ENCODE measurements around the gene CHML. TPM values are rescaled to one million over a fixed set of nuclear protein-coding genes. Genes with fewer than 3 reads are reported as not detected.

Gene CHML
- total RNA-seq, 4 donors from 2014 or later, result 5.7 to 9.6 (median 6.8) TPM

GRCh38 chr1:241608379-241609033 lies 31.7 kb downstream of the CHML start:
- peaks cover 0 to 16% (median 0%) of the 10 kb centered on the region in 4 donors for H3K4me1 ChIP-seq
- no peaks in the 10 kb centered on the region for H3K9me3 ChIP-seq
- WGBS, 2 donors, result 34 to 37% methylated on average over 3 of the region's 3 CpGs
- H3K36me3 ChIP-seq, result peaks cover 0 to 3% (median 0%) of the 10 kb centered on the region in 3 donors
- no peak overlapping the region for H3K27ac ChIP-seq
- TF ChIP-seq, protein P1, sequence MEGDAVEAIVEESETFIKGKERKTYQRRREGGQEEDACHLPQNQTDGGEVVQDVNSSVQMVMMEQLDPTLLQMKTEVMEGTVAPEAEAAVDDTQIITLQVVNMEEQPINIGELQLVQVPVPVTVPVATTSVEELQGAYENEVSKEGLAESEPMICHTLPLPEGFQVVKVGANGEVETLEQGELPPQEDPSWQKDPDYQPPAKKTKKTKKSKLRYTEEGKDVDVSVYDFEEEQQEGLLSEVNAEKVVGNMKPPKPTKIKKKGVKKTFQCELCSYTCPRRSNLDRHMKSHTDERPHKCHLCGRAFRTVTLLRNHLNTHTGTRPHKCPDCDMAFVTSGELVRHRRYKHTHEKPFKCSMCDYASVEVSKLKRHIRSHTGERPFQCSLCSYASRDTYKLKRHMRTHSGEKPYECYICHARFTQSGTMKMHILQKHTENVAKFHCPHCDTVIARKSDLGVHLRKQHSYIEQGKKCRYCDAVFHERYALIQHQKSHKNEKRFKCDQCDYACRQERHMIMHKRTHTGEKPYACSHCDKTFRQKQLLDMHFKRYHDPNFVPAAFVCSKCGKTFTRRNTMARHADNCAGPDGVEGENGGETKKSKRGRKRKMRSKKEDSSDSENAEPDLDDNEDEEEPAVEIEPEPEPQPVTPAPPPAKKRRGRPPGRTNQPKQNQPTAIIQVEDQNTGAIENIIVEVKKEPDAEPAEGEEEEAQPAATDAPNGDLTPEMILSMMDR (IDR thresholded peaks at IDR 0.05), result no peak
- no peak for TF ChIP-seq EP300 (IDR thresholded peaks at IDR 0.05)
- TF ChIP-seq POLR2A (IDR thresholded peaks at IDR 0.05), result no peak
- no peak for DNase-seq (ENCODE audit: low spot score in 2 of 2)
- no peaks in the 10 kb centered on the region for H3K27me3 ChIP-seq
- no peak overlapping the region for H3K4me3 ChIP-seq

- Histone ChIP-seq H3K4me3 (no peak overlapping the region), H3K36me3 (peaks cover 0 to 3% (median 0%) of the 10 kb centered on the region in 3 donors), H3K27me3 (no peaks in the 10 kb centered on the region), H3K27ac (no peak overlapping the region), H3K4me1 (peaks cover 0 to 22% (median 0%) of the 10 kb centered on the region in 4 donors), H3K9me3 (no peaks in the 10 kb centered on the region)
- TF ChIP-seq, protein P1 (IDR thresholded peaks at IDR 0.05), result no peak
- TF ChIP-seq EP300 (IDR thresholded peaks at IDR 0.05) (no peak), POLR2A (IDR thresholded peaks at IDR 0.05) (no peak)
- no peak for DNase-seq (ENCODE audit: low spot score in 2 of 2)
Observed at GRCh38 chr1:241607497-241607896, 32.7 kb downstream of the CHML start.

DNA sequence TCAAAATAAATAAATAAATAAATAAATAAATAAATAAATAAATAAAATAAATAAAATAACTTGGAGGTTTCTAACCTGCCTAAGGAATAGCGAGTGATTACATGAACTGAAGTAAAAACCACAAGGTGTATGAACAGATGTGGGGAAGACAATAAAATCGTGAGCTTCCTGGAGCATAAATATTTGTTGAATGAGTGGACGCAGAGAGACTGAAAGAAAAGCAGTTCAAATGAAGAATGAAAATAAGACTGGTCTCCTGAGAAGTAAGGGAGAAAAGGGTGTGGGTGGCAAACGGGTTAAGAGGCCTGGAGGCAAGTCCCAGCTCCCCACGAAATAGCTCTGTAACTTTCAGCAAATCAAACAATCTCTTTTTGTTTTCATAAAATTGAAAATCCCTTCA lies 33.6 kb downstream of the CHML start:
- no peaks in the 10 kb centered on the region for H3K9me3 ChIP-seq
- H3K4me3 ChIP-seq, result no peak overlapping the region
- no peaks in the 10 kb centered on the region for H3K27me3 ChIP-seq
- DNase-seq (ENCODE audit: low spot score in 2 of 2), result no peak
- no peak overlapping the region for H3K27ac ChIP-seq
- H3K4me1 ChIP-seq, result peaks cover 0 to 18% (median 0%) of the 10 kb centered on the region in 4 donors
- H3K36me3 ChIP-seq, result peaks cover 0 to 3% (median 0%) of the 10 kb centered on the region in 3 donors
- TF ChIP-seq POLR2A (IDR thresholded peaks at IDR 0.05) (no peak), EP300 (IDR thresholded peaks at IDR 0.05) (no peak)
- TF ChIP-seq, protein P1 (IDR thresholded peaks at IDR 0.05), result no peak
- WGBS, 2 donors, result 51 to 57% methylated on average over 5 of the region's 5 CpGs

- H3K36me3 ChIP-seq, result peaks cover 0 to 3% (median 0%) of the 10 kb centered on the region in 3 donors
- TF ChIP-seq, protein P1 (IDR thresholded peaks at IDR 0.05), result no peak
- TF ChIP-seq EP300 (IDR thresholded peaks at IDR 0.05) (no peak), POLR2A (IDR thresholded peaks at IDR 0.05) (no peak)
- no peak overlapping the region for H3K27ac ChIP-seq
- no peak overlapping the region for H3K4me3 ChIP-seq
- H3K4me1 ChIP-seq, result peaks cover 0 to 18% (median 0%) of the 10 kb centered on the region in 4 donors
- DNase-seq (ENCODE audit: low spot score in 2 of 2), result no peak
- WGBS, 2 donors, result 76 to 80% methylated on average over 9 of the region's 9 CpGs
- H3K27me3 ChIP-seq, result no peaks in the 10 kb centered on the region
- no peaks in the 10 kb centered on the region for H3K9me3 ChIP-seq
Observed at GRCh38 chr1:241605146-241605805, 34.9 kb downstream of the CHML start.

DNA sequence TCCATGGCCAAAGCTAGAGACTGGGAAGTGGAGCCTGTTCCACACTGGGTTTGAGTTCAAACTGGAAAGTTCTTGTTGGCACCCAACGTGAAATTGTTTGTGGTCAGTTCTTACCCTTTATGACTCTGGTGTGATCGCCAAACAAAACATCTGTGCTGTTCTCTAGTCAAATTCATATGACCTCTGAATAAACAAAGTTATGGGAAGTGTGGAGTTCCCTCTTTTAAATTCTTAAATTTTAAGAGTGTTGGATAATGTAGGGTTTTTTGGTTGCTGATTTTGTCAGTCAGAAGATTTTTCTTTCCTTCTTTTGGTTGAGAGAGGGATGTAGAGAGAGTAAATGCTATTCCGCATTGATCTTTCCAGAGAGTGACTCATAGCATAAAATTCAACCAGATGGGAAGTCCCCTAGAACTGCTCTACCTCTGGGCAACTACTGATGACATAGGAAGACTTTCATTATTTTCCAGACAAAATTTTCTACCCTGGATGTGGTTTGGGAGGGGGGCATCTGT lies 36.4 kb downstream of the CHML start:
- peak overlapping the region in 2 of 4 donors; percentile 60 to 62 for H3K27ac ChIP-seq
- no peak overlapping the region for H3K4me3 ChIP-seq

More for the DNA sequence above, 36.4 kb downstream of the CHML start:
- Histone ChIP-seq H3K9me3 (no peaks in the 10 kb centered on the region), H3K36me3 (peaks cover 0 to 3% (median 0%) of the 10 kb centered on the region in 3 donors), H3K27me3 (no peaks in the 10 kb centered on the region), H3K4me1 (peaks cover 0 to 18% (median 0%) of the 10 kb centered on the region in 4 donors)
- peak in 1 of 2 donors; percentile 41 for TF ChIP-seq EP300 (IDR thresholded peaks at IDR 0.05)
- TF ChIP-seq POLR2A (IDR thresholded peaks at IDR 0.05), result no peak
- TF ChIP-seq, protein P1 (IDR thresholded peaks at IDR 0.05), result no peak
- peak in 1 of 2 donors; percentile 25 for DNase-seq (ENCODE audit: low spot score in 2 of 2)
- WGBS, 2 donors, result 38 to 49% methylated on average over 3 of the region's 3 CpGs

Measured in tibial nerve (tissue), 4 donors.